MM.1S (cell line): ENCODE results near the gene HSD11B2.

Source experiments
- DNase-seq: peaks from one replicate; pipeline ENCODE4 v3.0.0-alpha.2; 2015
- H2AFZ ChIP-seq: fragments of 300-600 bp; sonication (generic); 2 replicates; pipeline ENCODE4 v1.6.0; 2016; ENCODE audit warnings: antibody characterized with exemption, low read length
- H3F3A ChIP-seq: fragments of 300-600 bp; sonication (generic); 2 replicates; pipeline ENCODE4 v1.6.1; 2016; ENCODE audit warnings: mild to moderate bottlenecking, antibody characterized with exemption, low read length, moderate library complexity, mixed read lengths; ENCODE audit not compliant: insufficient read depth
- H3K27ac ChIP-seq: fragments of 300-600 bp; sonication (generic); 2 replicates; pipeline ENCODE4 v1.5.1; 2016; ENCODE audit warnings: mild to moderate bottlenecking, low read length
- H3K27me3 ChIP-seq: fragments of 300-600 bp; sonication (generic); replicated peaks from 2 replicates; pipeline ENCODE4 v1.6.0; 2016; ENCODE audit warnings: low read length; ENCODE audit not compliant: insufficient read depth
- H3K36me3 ChIP-seq: fragments of 300-600 bp; sonication (generic); replicated peaks from 2 replicates; pipeline ENCODE4 v1.6.1; 2016; ENCODE audit warnings: mild to moderate bottlenecking, low read length, mixed read lengths; ENCODE audit not compliant: insufficient read depth
- H3K4me1 ChIP-seq: fragments of 300-600 bp; sonication (generic); 2 replicates; pipeline ENCODE4 v1.6.1; 2016; ENCODE audit warnings: low read length, mixed read lengths
- H3K4me2 ChIP-seq: fragments of 300-600 bp; sonication (generic); 2 replicates; pipeline ENCODE4 v1.6.0; 2016; ENCODE audit warnings: low read depth, low read length
- H3K4me3 ChIP-seq: fragments of 300-600 bp; sonication (generic); 2 replicates; pipeline ENCODE4 v1.5.1; 2016; ENCODE audit warnings: low read length, mixed read lengths
- H3K79me2 ChIP-seq: fragments of 300-600 bp; sonication (generic); 2 replicates; pipeline ENCODE4 v1.6.1; 2016; ENCODE audit warnings: mixed run types, low read length, mixed read lengths
- H3K9ac ChIP-seq: fragments of 300-600 bp; sonication (generic); 2 replicates; pipeline ENCODE4 v1.6.1; 2016; ENCODE audit warnings: low read length, mixed read lengths
- H3K9me2 ChIP-seq: fragments of 300-600 bp; sonication (generic); replicated peaks from 2 replicates; pipeline ENCODE4 v1.6.1; 2016; ENCODE audit warnings: mild to moderate bottlenecking, low read length, mixed read lengths; ENCODE audit not compliant: insufficient read depth
- H3K9me3 ChIP-seq: fragments of 300-600 bp; sonication (generic); replicated peaks from 2 replicates; pipeline ENCODE4 v1.6.1; 2016; ENCODE audit warnings: mild to moderate bottlenecking, low read length, mixed read lengths; ENCODE audit not compliant: insufficient read depth
- H4K20me1 ChIP-seq: fragments of 300-600 bp; sonication (generic); 2 replicates; pipeline ENCODE4 v1.6.1; 2016; ENCODE audit warnings: mild to moderate bottlenecking, low read length, moderate library complexity, mixed read lengths; ENCODE audit not compliant: insufficient read depth
- EZH2 ChIP-seq: fragments of 300-600 bp; sonication (generic); optimal IDR thresholded peaks from 2 replicates; pipeline ENCODE3; 2017; ENCODE audit warnings: low read depth, mild to moderate bottlenecking, antibody characterized with exemption, low read length, mixed read lengths
- EZH2phosphoT487 ChIP-seq: fragments of 300-600 bp; sonication (generic); IDR thresholded peaks from 2 replicates; pipeline ENCODE4 v1.6.1; 2018; ENCODE audit warnings: antibody characterized with exemption, low read length
- TF ChIP-seq, protein P1 (sequence below): fragments of 300-600 bp; sonication (generic); IDR thresholded peaks from 2 replicates; pipeline ENCODE4 v1.5.1; 2016; ENCODE audit warnings: antibody characterized with exemption, low read length, mixed read lengths

The HSD11B2 gene

DNA sequence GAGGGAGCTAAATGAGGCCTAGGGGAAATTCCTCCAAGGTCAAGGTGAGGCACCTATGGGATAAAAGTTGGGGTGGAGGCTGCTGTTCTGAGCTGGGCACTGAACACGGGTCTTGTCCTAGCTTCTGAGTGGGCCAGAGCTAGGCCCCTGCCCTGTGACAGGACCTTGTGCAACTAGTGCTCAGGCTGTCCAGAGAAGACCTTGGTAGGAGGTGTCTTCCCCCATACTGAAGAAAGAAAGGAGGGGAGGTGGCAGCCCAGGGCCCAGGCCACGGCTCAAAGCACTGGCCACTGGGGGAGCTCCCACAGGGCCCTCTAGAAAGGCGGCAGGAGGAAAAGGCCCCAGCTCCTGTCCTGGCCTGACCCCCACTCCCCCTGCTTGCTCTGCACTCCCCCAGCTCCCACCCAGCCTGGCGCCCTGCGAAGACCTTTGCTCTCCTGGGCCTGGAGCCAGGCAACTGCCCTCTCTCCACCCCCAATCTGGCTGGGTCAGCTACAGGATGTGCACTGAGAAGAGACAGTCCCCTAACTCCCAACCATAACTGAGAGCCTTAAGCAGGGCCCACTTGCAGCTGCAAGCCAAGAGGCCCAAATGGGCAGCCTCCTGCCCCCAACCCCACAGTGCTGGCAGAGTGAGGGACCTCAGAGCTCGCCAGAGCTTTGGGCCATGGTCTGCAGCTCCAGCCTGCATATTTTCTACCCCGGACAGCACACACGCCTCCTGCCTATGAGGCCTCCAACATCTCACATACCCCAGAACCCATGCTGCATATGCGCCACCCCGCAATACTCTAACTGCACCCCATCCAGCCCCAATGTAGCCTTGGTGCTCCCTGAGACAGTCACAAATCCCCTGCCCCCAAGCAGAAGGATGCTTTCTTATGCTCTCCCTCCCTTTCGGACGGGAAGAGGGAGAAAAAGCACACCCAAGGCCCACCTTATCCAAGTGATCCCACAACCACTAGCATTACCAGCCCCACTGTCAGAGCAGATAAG, 15.3 kb downstream of the HSD11B2 start:
- no peaks in the 10 kb centered on the region for H3F3A ChIP-seq
- H2AFZ ChIP-seq = no peak overlapping the region
- no peaks in the 10 kb centered on the region for H3K9me3 ChIP-seq
- H3K36me3 ChIP-seq = no peaks in the 10 kb centered on the region
- no peak overlapping the region for H3K9ac ChIP-seq
- TF ChIP-seq EZH2 = no peak
- TF ChIP-seq, protein P1, sequence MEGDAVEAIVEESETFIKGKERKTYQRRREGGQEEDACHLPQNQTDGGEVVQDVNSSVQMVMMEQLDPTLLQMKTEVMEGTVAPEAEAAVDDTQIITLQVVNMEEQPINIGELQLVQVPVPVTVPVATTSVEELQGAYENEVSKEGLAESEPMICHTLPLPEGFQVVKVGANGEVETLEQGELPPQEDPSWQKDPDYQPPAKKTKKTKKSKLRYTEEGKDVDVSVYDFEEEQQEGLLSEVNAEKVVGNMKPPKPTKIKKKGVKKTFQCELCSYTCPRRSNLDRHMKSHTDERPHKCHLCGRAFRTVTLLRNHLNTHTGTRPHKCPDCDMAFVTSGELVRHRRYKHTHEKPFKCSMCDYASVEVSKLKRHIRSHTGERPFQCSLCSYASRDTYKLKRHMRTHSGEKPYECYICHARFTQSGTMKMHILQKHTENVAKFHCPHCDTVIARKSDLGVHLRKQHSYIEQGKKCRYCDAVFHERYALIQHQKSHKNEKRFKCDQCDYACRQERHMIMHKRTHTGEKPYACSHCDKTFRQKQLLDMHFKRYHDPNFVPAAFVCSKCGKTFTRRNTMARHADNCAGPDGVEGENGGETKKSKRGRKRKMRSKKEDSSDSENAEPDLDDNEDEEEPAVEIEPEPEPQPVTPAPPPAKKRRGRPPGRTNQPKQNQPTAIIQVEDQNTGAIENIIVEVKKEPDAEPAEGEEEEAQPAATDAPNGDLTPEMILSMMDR = no peak
- no peak for TF ChIP-seq EZH2phosphoT487
- H4K20me1 ChIP-seq = 0 out of 2 replicates have a peak, but pooled peaks cover 2% of the 10 kb centered on the region
- H3K4me1 ChIP-seq = no peaks in the 10 kb centered on the region
- no peaks in the 10 kb centered on the region for H3K9me2 ChIP-seq
- no peak overlapping the region for H3K4me2 ChIP-seq
- no peak overlapping the region for H3K27ac ChIP-seq
- H3K27me3 ChIP-seq = no peaks in the 10 kb centered on the region
- no peak overlapping the region for H3K4me3 ChIP-seq
- no peak for DNase-seq
- peaks cover 23% of the 10 kb centered on the region for H3K79me2 ChIP-seq

DNA sequence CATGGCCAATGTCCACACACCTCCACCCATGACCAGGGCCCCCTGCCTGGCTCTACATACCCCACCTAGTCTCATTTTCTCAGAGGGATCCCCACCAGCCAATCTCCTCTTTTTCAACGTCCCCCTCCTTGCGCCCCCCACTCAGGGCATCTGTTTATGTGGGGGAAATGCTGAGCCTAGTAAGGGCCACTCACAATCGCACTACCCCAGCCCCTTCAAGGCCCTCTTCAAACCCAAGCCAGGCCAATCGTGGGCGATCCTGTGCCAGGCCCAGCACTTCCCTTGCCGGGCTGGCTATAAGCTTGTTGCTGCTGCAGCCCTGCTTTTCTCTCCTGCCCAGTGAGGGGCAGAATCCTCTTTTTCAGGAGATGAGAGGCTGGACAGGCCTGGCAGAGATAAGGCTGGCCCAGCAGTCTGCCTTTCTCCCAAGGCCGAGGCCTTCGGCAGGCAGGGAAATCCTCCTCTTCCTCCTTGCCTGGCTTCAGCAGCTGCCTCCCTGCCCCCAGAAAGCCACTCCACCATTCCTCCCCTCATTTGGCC, 16.1 kb downstream of the HSD11B2 start:
- 0 out of 2 replicates have a peak, but pooled peaks cover 2% of the 10 kb centered on the region for H4K20me1 ChIP-seq
- TF ChIP-seq, protein P1 = no peak
- TF ChIP-seq EZH2 = no peak
- TF ChIP-seq EZH2phosphoT487 = no peak
- no peak overlapping the region for H3K27ac ChIP-seq

DNA sequence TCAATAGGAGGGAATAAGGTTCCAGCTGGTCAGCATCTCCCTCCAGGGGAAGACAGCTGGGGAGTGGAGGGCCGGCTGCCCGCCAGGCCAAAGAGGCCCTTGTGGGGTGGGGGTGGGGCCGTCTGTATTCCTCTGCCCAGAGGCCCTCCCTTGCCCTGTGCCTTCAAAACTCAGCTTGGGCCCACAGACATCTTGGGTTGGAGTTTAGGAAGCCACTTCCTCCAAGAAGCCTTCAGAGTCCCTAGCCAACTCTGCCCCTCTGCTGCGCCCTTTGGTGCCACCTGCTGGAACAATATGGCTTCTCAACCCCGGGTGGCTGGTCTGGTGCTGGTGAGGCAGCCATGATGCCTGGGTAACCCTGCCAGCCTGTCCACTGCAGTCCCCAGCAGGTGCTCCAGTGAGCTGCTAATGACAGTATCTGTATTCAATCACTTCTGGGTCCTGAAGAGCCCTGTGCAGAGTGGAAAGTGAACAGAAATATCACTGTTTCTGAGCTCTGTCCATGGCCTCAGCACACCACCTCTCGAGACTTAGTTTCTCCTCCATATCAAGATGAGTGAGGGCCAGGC, 16.7 kb downstream of the HSD11B2 start:
- H3K9me3 ChIP-seq = no peaks in the 10 kb centered on the region
- no peaks in the 10 kb centered on the region for H3K27me3 ChIP-seq
- H3K27ac ChIP-seq = no peak overlapping the region
- H2AFZ ChIP-seq = no peak overlapping the region
- no peak for TF ChIP-seq EZH2
- TF ChIP-seq, protein P1 = peak; percentile 88
- no peak for TF ChIP-seq EZH2phosphoT487
- no peaks in the 10 kb centered on the region for H3K4me1 ChIP-seq
- peaks cover 23% of the 10 kb centered on the region for H3K79me2 ChIP-seq
- 0 out of 2 replicates have a peak, but pooled peaks cover 2% of the 10 kb centered on the region for H4K20me1 ChIP-seq
- no peak overlapping the region for H3K9ac ChIP-seq
- H3F3A ChIP-seq = no peaks in the 10 kb centered on the region
- H3K4me2 ChIP-seq = no peak overlapping the region
- DNase-seq = peak; percentile 75
- no peaks in the 10 kb centered on the region for H3K36me3 ChIP-seq
- H3K4me3 ChIP-seq = no peak overlapping the region
- H3K9me2 ChIP-seq = no peaks in the 10 kb centered on the region

More for the DNA sequence above, 16.1 kb downstream of the HSD11B2 start:
- peaks cover 23% of the 10 kb centered on the region for H3K79me2 ChIP-seq
- DNase-seq = no peak
- H3K9me2 ChIP-seq = no peaks in the 10 kb centered on the region
- no peaks in the 10 kb centered on the region for H3F3A ChIP-seq
- H3K4me1 ChIP-seq = no peaks in the 10 kb centered on the region
- no peak overlapping the region for H3K4me3 ChIP-seq
- no peak overlapping the region for H3K4me2 ChIP-seq
- H3K27me3 ChIP-seq = no peaks in the 10 kb centered on the region
- H2AFZ ChIP-seq = no peak overlapping the region
- H3K9me3 ChIP-seq = no peaks in the 10 kb centered on the region
- H3K9ac ChIP-seq = no peak overlapping the region
- H3K36me3 ChIP-seq = no peaks in the 10 kb centered on the region
